Measurements from ENCODE around the gene AKT2. TPM values are rescaled to one million over a fixed set of nuclear protein-coding genes. Genes with fewer than 3 reads are reported as not detected.
A peak's percentile ranks its signal among the peaks of the same experiment; 100 is the strongest.
"Not testable (repeated sequence)": the region's sequence is repeated elsewhere in the genome, so short reads cannot be mapped to it uniquely, and the experiment has no call there.

AKT2 gene
- total RNA-seq: 23.1 and 28.1 TPM in 2 replicates

DNA sequence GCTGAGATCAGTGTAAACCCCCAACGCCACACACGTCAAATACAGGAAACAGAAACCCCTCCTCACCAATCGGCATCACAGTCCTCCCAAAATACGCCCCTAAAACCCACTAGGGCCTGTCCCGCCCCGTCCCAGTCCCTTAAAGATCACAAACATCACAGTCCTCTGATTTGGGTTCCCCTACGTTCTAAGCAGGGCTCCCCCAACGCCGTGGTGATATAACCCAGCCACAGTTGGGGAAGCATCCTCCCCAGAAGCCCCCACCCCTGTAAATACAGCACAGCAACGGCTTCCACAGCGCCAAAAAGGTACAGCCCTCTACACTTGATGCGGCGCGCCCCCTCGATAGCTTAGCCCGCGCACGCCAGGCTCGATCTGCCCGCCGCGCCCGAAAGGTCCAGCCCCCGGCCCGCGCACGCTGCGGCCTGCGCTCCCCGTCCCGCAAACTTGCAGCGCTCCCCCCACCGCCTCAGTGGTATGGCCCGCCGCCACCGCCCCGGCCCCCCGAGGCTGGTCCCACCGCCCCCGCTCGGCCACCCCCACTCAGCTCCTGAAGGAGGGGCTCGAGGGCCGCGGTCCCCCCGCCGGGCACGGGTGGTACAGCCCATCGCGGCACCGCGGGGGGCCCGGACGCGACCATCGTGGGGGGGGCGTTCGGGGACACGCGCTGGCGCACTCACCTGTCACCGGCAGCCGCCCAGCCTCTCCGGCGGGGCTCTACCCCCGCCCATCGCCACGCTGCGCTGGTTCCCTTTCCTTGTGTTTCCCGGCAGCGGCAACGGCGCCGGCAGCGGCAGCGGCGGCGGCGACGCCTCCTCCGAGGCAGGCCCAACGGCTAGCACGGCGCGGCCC is at the start of gene AKT2:
Gene AKT2, minus strand, starts transcription at position 845 of the 852 bp plus-strand sequence. CDS start 20,078 bp downstream, outside the sequence.
- peak; percentile 24 to 76 for DNase-seq (ENCODE audit: low read depth in 2 of 2)

DNA sequence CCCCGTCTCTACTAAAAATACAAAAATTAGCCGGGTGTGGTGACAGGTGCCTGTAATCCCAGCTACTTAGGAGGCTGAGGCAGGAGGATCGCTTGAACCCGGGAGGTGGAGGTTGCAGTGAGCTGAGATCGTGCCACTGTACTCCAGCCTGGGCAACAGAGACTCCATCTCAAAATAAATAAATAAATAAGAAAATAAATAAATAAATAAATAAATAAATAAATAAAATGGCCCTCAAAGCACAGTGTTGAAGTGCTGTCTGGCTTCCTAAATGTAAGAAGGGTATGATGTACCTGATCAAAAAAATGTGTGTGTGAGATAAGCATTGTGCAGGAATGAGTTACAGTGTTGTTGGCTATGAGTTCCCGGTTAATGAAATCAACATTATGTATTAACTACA is 47.9 kb upstream of the AKT2 start:
- not testable (repeated sequence) for DNase-seq (ENCODE audit: low read depth in 2 of 2)

DNA sequence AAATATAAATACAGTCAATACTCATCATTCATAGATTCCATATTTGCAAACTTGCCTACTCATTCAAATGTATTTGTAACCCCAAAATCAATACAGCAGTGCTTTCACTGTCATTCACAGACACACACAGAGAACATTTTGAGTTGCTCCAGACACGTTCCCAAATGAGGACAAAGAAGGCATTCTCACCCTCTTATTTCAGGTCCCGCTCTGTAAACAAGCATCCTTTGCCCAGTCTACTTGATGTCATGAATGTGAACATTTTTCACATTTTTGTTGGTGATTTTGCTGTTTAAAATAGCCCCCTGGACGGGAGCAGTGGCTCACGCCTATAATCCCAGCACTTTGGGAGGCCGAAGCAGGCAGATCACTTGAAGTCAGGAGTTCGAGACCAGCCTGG is 47.5 kb upstream of the AKT2 start:
- DNase-seq (ENCODE audit: low read depth in 2 of 2): no peak

DNA sequence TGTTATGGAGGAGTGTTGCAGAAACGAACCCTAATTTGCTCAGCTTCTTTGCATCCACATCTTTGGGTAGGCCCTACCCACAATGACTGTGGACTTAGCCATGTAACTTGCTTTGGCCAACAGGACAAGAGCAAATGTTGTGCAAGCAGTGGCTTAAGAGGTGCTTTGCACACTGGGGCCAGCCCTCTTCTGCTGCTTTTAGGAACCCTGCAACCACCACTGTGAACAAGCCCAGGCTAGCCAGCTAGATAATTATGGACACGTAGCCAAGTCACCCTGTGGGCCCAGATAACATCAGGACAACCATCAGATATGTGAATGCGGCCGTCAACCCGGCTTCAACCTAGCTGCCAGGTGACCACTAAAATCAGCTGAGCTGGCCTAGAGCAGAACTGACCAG is 45.9 kb upstream of the AKT2 start:
- no peak for DNase-seq (ENCODE audit: low read depth in 2 of 2)

DNA sequence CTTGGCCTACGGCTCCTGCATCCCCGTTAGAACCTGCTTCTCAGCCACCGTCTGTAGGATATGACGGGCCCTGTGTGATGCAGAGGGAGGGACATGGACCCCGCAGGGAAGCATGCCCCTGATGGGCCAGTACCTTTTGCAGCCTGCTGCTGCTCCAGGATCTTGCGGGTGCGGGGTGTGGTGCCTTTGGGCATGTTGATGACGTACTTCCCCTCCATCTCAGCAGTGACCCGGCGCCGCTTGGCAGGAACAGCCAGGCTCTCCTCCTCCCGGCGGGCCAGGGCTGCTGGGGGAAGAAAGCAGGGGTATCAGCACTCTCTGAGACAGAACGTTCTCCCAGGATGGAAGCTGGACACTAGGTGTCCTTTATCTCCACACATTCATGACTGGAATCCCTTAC is 41.1 kb upstream of the AKT2 start:
- no peak for DNase-seq (ENCODE audit: low read depth in 2 of 2)

DNA sequence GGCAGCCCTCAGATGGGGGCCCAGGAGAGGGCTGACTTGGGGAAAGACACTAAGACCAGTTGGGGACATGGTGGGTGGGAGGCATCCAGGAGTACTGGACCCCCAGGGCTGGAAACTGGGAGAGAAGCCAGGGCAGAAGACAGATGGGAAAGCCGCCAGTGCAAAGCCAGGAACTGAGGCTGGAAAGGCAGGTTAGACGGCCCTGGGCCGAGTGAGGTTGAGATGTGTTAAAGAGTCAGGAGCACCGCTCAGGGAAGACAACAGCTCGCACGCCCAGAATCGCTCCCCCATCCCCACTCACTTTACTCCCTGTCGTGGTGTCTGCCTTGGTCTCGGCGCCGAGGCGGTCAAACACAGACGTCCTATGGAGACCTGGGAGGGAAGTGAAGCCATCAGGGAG is 38.6 kb upstream of the AKT2 start:
- DNase-seq (ENCODE audit: low read depth in 2 of 2): no peak

DNA sequence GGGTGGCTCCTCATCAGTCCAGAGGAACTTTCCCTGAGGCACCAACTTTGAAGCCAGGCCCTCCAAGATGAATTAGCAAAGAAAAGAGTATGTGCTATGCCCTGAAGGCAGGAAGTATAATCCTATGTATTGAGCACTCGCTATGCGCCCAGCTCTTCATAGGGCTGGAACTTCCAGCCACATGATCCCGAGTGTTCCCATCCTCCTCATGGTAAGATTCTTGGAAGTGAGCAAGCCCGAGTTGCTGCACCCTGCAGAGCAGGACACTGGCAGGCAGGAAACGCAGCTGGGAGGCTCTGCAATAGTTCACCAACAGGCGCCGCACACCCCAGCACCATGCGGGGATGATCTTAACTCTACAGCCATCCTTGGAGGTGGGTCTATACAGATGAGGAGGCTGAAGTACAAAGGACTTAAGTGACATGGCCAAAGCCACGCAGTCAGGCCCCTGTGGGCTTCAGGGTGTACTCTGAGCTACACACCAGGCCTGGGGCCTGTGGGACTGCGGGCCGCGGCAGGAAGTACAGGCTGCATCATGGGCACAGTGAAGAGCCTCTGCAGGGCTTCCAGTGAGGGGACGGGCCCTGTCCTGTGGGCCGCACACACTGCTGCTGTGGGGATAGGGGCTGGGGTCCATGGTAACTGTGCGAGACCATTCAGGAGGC is 37.9 kb upstream of the AKT2 start:
- no peak for DNase-seq (ENCODE audit: low read depth in 2 of 2)

DNA sequence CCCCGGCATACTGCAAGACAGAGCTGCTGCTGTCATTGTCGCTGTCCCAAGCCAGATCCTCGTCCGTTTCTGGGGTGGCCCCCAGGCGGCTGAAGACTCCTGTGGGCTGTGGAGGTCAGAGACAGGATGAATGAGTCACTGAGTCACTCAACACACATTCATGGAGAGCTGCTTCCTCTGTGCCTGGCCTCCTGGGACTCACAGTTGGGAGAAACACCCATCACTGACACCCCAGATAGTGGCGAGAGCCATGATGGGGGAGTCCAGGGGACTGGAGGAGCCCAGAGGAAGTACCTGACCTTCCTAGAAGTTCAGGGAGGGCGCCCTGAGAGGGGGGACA is 37.1 kb upstream of the AKT2 start:
- peak in 1 of 2 donors; percentile 11 for DNase-seq (ENCODE audit: low read depth in 2 of 2)

DNA sequence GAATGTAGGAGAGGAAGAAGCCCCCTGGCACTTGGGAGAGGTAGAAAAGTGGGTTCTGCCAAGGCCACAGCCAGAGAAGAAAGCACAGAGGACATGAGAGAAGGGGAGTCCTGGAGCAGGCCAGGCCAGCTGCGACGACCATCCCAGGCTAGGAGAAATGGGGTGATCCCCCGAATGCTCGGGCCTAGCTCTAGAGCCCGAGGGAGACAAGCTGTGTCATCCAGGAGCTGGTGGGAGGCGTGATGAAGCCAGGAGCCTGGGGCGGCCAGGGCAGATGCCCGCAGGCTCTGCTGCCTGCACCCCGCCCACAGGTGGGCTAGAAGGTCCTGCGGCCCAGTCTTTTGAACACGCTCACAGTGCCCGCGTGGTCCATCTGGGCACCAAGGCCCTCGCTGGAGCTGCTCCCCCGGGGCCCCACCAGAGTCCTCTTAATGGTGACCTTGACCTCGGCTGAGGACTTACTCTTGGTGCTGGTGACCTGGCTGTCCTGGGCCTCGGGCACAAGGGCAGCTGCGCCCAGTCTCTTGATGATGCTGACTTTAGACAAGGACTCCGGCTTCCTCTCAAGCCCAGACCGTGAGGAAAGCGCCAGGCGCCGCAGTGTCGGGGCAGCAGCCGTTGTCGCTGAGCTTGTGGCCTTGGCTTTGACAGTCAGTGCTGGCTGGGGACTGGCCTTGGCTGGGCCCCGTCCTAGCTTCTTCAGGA is 36.6 kb upstream of the AKT2 start:
- DNase-seq (ENCODE audit: low read depth in 2 of 2): no peak

DNA sequence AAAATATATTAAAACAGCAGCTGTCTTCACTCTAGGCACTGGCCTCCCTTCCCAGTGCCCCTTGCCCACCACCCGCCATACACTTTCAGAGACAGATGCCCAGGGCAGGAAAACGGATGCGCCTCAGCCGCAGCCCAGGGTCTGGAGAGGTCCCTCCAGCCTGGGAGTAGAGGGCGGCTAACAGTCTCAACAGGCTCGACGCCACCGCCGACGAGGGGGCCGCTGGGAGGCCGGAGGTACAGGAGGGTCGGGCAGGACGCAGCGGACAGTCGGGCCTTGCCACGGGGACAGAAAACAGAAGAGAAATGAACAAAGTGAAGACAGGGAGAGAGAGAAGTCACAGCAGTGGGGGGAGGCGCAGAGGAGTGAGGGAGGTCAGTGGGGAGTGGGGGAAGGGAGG is 35.9 kb upstream of the AKT2 start:
- DNase-seq (ENCODE audit: low read depth in 2 of 2): no peak

DNA sequence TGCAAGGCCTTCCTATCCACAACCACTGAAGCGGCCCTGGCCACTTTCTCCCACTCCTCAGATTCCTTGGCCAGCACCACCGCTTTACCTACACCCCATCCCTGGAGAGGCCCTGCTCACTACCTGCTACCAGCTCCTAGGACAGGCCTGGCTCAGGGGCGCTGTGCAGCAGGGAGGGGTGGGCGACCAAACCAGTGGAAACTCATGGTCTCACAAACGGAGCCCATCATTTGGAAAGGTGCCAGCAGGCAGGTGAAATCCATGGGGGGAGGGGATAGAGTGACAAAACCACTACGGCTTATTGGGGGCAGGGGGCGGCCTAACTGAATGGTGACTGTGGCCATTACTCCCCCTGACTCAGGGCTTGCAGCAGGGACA is 35.4 kb upstream of the AKT2 start:
- DNase-seq (ENCODE audit: low read depth in 2 of 2): no peak

DNA sequence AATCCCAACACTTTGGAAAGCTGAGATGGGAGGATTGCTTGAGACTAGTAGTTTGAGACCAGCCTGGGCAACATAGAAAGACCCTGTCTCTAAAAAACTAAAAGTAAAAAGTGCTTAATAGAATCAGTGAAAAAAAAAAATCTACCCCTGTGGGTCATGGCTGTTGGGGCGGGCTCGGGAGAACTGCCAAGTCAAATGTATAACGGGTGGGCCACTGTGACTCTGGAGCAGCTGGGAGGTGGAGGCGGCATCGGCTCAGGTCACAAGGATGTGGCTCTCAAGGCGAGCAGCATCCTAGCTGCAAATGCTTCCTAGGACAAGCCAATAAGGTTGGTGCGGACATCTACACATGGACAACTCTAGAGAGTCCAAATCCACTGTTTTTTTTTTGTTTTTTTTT is 32.2 kb upstream of the AKT2 start:
- no peak for DNase-seq (ENCODE audit: low read depth in 2 of 2)

DNA sequence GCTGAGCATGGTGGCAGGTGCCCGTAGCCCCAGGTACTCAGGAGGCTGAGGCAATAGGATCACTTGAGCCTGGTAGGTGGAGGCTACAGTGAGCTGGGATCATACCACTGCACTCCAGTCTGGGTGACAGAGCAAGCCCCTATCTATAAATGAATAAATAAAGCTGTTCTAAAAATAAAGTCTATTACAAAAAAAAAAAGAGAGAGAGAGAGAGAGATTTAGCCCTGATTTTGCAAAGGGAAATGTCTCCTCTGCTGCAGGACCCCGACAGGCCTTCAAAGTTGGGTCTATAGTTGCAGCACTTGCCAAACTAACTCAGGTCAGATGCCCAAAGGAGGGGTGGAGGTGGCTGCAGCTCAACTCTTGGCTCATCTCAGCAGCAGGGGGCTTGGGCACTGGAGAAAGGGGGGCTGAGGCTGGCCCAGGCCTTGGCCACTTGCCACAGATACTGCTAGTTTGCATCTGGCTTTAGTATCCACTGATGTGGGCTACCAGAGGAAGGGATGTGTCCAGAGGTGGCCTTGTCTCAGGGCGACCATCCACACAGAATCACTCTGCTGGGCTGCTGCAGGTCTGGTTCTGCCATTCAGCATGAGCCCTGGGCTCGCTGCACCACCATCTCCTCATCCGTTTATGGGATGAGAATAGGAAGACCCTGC is 30.8 kb upstream of the AKT2 start:
- DNase-seq (ENCODE audit: low read depth in 2 of 2): no peak

DNA sequence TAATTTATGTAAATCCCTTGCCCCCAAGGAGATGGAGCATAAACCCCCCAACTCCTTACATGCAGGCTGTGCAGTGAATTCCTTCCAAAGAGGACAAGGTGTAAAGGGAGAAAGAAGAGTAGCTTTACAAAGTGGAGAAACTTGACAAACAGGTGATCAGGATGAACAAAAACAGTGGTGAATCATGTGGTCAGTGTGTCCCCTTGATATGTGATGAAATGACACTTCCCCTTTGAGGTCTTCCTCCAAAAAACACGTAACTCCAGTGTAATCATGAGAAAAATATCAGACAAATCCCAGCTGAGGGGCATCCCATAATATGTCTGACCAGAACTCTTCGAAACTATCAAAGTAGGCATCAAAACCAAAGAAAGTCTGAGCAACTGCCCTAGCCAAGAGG is 29.5 kb upstream of the AKT2 start:
- DNase-seq (ENCODE audit: low read depth in 2 of 2): no peak

DNA sequence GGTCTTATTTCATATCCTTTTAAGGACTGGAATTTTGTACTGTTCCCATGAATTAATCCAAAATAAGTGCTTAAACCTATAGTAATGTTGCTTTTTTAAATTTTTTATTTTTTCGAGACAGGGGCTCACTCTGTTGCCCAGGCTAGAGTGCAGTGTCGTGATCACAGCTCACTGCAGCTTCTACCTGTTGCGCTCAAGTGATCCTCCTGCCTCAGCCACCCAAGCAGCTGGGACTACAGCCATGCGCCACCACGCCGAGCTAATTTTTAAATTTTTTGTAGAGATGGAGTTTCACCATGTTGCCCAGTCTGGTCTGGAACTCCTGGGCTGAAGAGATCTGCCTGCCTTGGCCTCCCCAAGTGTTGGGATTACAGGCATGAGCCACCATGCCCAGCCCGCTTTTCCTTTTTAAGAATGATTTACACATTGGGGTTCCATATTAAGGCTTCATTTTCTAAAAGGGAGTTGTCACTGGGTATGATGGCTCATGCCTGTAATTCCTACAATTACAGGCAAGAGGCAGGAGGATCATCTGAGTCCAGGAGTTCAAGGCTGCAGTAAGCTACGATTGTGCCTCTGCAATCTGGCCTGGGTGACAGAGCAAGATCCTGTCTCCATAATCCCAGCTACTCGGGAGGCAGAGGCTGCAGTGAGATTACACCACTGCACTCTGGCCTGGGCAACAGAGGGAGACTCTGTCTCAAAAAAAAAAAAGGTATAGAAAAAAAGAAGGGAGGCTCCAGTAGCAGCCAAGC is 28.3 kb upstream of the AKT2 start:
- no peak for DNase-seq (ENCODE audit: low read depth in 2 of 2)

DNA sequence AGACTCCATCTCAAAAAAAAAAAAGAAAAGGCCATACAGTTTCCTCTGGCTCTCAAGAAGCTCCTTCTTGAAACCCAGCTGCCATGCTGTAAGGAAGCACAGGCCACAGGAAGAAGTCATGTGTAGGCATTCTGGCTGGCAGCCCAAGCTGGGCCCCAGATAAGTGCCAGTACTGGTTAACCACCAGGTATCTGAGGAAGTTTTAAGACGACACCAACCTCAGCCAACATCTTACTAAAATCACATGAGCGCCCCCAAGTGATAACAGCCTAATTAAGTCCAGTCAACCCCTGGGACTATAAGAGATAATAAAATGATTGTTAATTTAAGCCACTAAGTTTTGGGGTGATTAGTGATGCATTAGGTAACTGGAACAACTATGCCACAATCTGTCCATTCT is 27.4 kb upstream of the AKT2 start:
- no peak for DNase-seq (ENCODE audit: low read depth in 2 of 2)

DNA sequence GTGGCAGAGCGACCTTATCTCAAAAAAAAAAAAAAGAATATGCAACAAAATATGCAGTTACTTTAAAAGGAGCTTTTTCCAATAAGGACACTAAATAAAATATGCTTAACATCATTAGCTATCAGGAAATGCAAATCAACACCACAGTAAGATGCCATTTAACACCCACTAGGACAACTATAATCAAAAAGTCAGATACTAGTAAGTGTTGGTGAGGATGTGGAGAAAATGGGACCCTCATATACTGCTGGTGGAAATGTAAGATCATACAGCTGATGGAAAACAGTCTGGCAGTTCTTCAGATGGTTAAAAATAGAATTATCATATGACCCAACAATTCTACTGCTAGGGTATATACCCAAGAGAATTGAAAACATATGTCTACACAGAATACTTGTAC is 24.5 kb upstream of the AKT2 start:
- DNase-seq (ENCODE audit: low read depth in 2 of 2): no peak

DNA sequence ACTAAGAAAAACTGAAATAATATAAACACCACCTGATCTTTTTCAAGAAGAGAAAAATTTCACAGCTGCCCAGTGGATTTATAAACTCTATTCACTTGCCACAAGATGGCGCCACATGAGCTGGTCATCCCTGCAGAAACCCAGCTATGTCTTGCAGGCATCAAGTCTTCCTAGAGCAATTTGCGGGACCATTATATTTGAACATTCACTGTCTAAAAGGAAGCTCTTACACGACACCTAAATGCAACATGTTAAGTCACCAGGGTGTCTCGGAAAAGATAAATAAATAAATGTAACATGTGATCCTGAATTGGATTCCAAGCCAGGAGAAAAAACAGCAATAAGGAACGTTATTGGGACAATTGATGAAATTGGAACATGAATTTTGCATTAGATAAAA is 20.3 kb upstream of the AKT2 start:
- DNase-seq (ENCODE audit: low read depth in 2 of 2): peak; percentile 75 to 90

DNA sequence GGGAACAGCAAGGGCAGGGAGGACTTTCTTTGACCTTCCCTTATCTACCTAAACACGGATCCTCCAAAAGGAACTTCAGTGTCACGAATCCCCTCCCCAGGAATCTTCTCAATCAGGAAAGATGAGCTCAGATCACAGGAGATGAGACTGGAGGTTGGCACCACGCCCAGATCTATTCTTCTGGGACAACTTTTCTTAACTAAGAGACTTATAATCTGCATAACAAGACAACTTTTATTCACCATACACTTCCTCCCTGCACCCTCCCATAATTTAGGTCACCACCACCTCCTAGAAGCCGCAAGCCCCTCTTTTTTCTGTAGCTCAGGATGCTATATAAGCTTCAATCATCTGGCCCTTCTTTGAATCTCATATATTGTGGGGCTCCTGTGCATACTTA is 19.2 kb upstream of the AKT2 start:
- DNase-seq (ENCODE audit: low read depth in 2 of 2): no peak

DNA sequence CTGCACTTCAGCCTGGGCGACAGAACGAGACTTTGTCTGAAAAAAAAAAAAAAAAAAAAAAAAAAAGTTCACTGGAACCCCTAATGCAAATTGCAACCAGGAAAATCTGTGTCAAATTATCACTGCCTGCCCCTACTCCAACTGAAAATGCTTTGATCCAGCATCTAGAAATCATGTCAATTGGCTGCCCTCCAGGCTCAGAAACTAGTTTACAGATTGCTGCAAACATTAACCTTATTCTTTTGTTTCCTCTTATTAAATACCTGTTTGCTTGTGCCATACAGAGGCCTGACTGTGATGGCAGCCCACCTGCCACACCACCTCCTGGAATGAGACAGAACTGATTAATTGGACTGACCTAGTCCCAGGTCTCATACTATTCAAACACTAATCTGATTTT is 18.6 kb upstream of the AKT2 start:
- DNase-seq (ENCODE audit: low read depth in 2 of 2): no peak

DNA sequence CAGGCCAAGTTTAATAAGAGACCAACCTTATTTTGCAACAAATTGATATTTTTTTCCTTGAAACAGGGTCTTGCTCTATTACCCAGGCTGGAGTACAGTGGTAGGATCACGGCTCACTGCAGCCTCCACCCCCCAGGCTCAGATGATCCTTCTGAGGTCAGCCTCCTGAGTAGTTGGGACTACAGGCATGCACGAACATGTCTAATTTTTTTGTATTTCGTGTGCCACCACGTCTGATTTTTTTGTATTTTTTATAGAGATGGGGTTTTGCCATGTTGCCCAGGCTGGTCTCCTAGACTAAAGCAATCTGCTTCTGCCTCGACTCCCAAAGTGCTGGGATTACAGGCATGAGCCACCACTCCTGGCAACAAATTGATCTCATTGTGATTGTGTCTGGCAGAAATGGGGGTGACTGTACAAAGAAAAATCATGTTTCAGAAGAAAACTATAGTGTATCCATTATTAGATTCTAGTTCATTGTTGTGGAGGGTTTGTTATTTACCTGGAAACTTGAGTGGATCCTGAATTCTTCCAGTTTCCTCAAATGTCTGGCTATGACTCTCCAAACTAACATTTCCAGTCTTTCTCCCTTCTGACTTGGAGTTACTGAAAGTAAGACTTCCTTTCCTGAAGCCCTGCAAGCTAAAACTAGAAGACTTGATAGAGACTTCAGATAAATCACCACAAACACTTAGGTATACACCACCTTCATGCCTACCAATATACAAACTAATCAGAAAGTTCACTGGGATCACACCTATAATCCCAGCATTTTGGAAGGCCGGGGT is 17.3 kb upstream of the AKT2 start:
- no peak for DNase-seq (ENCODE audit: low read depth in 2 of 2)

Measured in dermis microvascular lymphatic vessel endothelial cell (primary cell).